IMR-90 (cell line): ENCODE data around the gene TAS2R10. TPM values are rescaled to one million over a fixed set of nuclear protein-coding genes. Genes with fewer than 3 reads are reported as not detected.

Source experiments
- ATAC-seq: fragments of 200-7000 bp; cut with Tn5 transposase; 2 replicates; pipeline ENCODE4 v1.9.1; 2020; ENCODE audit warnings: low read depth, mild to moderate bottlenecking, moderate library complexity
- BruUV-seq: library from RNA; stranded (reverse); fragments of 400-500 nt; replicated peaks from 2 replicates; lab custom pipeline; 2021; lab: Mats Ljungman, UMichigan
- CTCF ChIA-PET: fragments of 300-600 bp; formaldehyde crosslinking; extraction: SDS; loops from one replicate; lab custom pipeline; 2021; ENCODE audit warnings: antibody characterized with exemption; lab: Yijun Ruan, JAX
- POLR2A ChIA-PET: fragments of 300-600 bp; sonication (Branson Sonifier 250); formaldehyde crosslinking; loops from one replicate; lab custom pipeline; 2022; ENCODE audit warnings: antibody characterized with exemption; ENCODE audit not compliant: unreplicated experiment; lab: Charles Lee
- DNase-seq: peaks from one replicate; pipeline ENCODE4 v3.0.0; 2013
- H2AFZ ChIP-seq: replicated peaks from 2 replicates; pipeline ENCODE3; 2013; ENCODE audit warnings: low read length, mild to moderate bottlenecking; ENCODE audit not compliant: poor library complexity
- H2AK5ac ChIP-seq: 2 replicates; pipeline ENCODE4 v1.6.1; 2013; ENCODE audit warnings: low read depth, low read length, inconsistent platforms
- H2AK9ac ChIP-seq: replicated peaks from 2 replicates; pipeline ENCODE3; 2013; ENCODE audit warnings: mild to moderate bottlenecking, low read depth, low read length, moderate library complexity; ENCODE audit not compliant: poor library complexity
- H2BK120ac ChIP-seq: 2 replicates; pipeline ENCODE4 v1.6.1; 2013; ENCODE audit warnings: low read depth, low read length, inconsistent platforms
- H2BK15ac ChIP-seq: 3 replicates; pipeline ENCODE4 v1.6.1; 2013; ENCODE audit warnings: low read depth, low read length, inconsistent platforms
- H2BK20ac ChIP-seq: 2 replicates; pipeline ENCODE4 v1.6.1; 2013; ENCODE audit warnings: low read depth, mild to moderate bottlenecking, inconsistent platforms, low read length, moderate library complexity
- H2BK5ac ChIP-seq: 2 replicates; pipeline ENCODE4 v1.6.1; 2013; ENCODE audit warnings: mild to moderate bottlenecking, low read depth, low read length, inconsistent platforms; ENCODE audit not compliant: poor library complexity, severe bottlenecking
- H3K14ac ChIP-seq: replicated peaks from 2 replicates; pipeline ENCODE4 v1.6.1; 2013; ENCODE audit warnings: low read depth, low read length, inconsistent platforms
- H3K18ac ChIP-seq: 2 replicates; pipeline ENCODE4 v1.6.1; 2013; ENCODE audit warnings: low read depth, low read length, control low read depth
- H3K23ac ChIP-seq: 2 replicates; pipeline ENCODE4 v1.6.1; 2013; ENCODE audit warnings: low read depth, low read length, inconsistent platforms
- H3K27ac ChIP-seq: 2 replicates; pipeline ENCODE4 v1.5.1; 2013; ENCODE audit warnings: mild to moderate bottlenecking, control low read depth, low read length; ENCODE audit not compliant: insufficient read depth
- H3K27me3 ChIP-seq: 2 replicates; pipeline ENCODE4 v1.6.1; 2013; ENCODE audit warnings: low read length; ENCODE audit not compliant: control insufficient read depth, insufficient read depth
- H3K36me3 ChIP-seq: 2 replicates; pipeline ENCODE4 v1.6.1; 2013; ENCODE audit warnings: low read length, mixed read lengths; ENCODE audit not compliant: control insufficient read depth, insufficient read depth
- H3K4ac ChIP-seq: 2 replicates; pipeline ENCODE4 v1.6.1; 2013; ENCODE audit warnings: low read depth, low read length, inconsistent platforms
- H3K4me1 ChIP-seq: 2 replicates; pipeline ENCODE4 v1.6.1; 2013; ENCODE audit warnings: low read length, mixed read lengths; ENCODE audit not compliant: control insufficient read depth, insufficient read depth
- H3K4me2 ChIP-seq: 2 replicates; pipeline ENCODE4 v1.6.1; 2013; ENCODE audit warnings: low read depth, mild to moderate bottlenecking, control low read depth, low read length, moderate library complexity
- H3K4me3 ChIP-seq: 2 replicates; pipeline ENCODE4 v1.5.1; 2013; ENCODE audit warnings: low read depth, mild to moderate bottlenecking, control low read depth, low read length, moderate library complexity; ENCODE audit not compliant: insufficient read depth
- H3K56ac ChIP-seq: 2 replicates; pipeline ENCODE4 v1.6.1; 2013; ENCODE audit warnings: low read length, inconsistent platforms; ENCODE audit not compliant: insufficient read depth; ENCODE audit errors: extremely low read depth
- H3K79me1 ChIP-seq, 2 experiments: 2 replicates each; pipeline ENCODE4 v1.6.1; 2013; ENCODE audit warnings: low read length in 2 of 2, inconsistent platforms in 1 of 2, low read depth in 1 of 2
- H3K9ac ChIP-seq: 2 replicates; pipeline ENCODE4 v1.6.1; 2013; ENCODE audit warnings: low read depth, low read length, control low read depth
- H3K9me1 ChIP-seq: 2 replicates; pipeline ENCODE4 v1.6.1; 2013; ENCODE audit warnings: low read length, inconsistent platforms; ENCODE audit not compliant: insufficient read depth
- H3K9me3 ChIP-seq: 2 replicates; pipeline ENCODE4 v1.6.1; 2013; ENCODE audit warnings: low read length; ENCODE audit not compliant: control insufficient read depth, insufficient read depth
- H4K20me1 ChIP-seq: 2 replicates; pipeline ENCODE4 v1.6.1; 2013; ENCODE audit warnings: low read length, inconsistent platforms; ENCODE audit not compliant: insufficient read depth
- H4K5ac ChIP-seq: 2 replicates; pipeline ENCODE4 v1.6.1; 2013; ENCODE audit warnings: mild to moderate bottlenecking, low read depth, low read length, control low read depth
- H4K8ac ChIP-seq, 2 experiments: 2 replicates each; pipeline ENCODE4 v1.6.1; 2013; ENCODE audit warnings: low read depth in 2 of 2, low read length in 2 of 2, control low read depth in 1 of 2, inconsistent platforms in 1 of 2
- H4K91ac ChIP-seq: 2 replicates; pipeline ENCODE4 v1.6.1; 2013; ENCODE audit warnings: low read depth, low read length, inconsistent platforms; ENCODE audit not compliant: insufficient read depth
- MAFK ChIP-seq: IDR thresholded peaks from 2 replicates; pipeline ENCODE4 v1.6.1; 2012; ENCODE audit warnings: low read depth, low read length, improper control_type of control experiment
- RAD21 ChIP-seq: IDR thresholded peaks from 2 replicates; pipeline ENCODE4 v1.6.1; 2012; ENCODE audit warnings: low read length, improper control_type of control experiment
- RCOR1 ChIP-seq: IDR thresholded peaks from 2 replicates; pipeline ENCODE4 v1.6.1; 2012; ENCODE audit warnings: mild to moderate bottlenecking, low read length, improper control_type of control experiment; ENCODE audit not compliant: insufficient replicate concordance
- WGBS, 2 experiments: methylation state at CpG; one replicate each; pipeline versions ENCODE4 v1.1.5 to v1.1.7; 2013; ENCODE audit warnings: missing lambda C conversion rate in 2 of 2; ENCODE audit not compliant: insufficient read length in 1 of 2; ENCODE audit errors: extremely low coverage in 2 of 2; 5-methylcytosine and 5-hydroxymethylcytosine counted together
- dilution Hi-C: fragments of 300-500 bp; cut with HindIII; formaldehyde crosslinking; loops from one replicate; pipeline ENCODE4 v1.14.3; 2018; ENCODE audit warnings: low sequenced_read_pairs; ENCODE audit not compliant: unreplicated experiment
- in situ Hi-C: fragments of 300-500 bp; cut with MboI; formaldehyde crosslinking; loops from 3 replicates; pipeline ENCODE4 v1.14.3; 2019; ENCODE audit warnings: low sequenced_read_pairs, inconsistent platforms, mixed read lengths
- intact Hi-C: fragments of 100-400 bp; cut with micrococcal nuclease; formaldehyde crosslinking; loops from 2 replicates; pipeline ENCODE4 v1.10.0; 2022
- polyA plus RNA-seq, 3 experiments: library from polyadenylated mRNA; depleted of rRNA; stranded (reverse); fragments of >200 nt; gene quantifications; 2 replicates each; pipeline ENCODE4 v1.2.3, GENCODE V29; 2012; ENCODE audit warnings: low replicate concordance in 1 of 3
- total RNA-seq: library from RNA; depleted of rRNA; stranded (reverse); fragments of >200 nt; gene quantifications from 2 replicates; pipeline ENCODE4 v1.2.3, GENCODE V29; 2012

The TAS2R10 gene
- total and polyA plus RNA-seq, 2 of the 4 experiments (the other 2 are of a cell fraction): 0.07 to 0.36 TPM

GRCh38 chr12:10867381-10867780, 41.2 kb upstream of the TAS2R10 start:
- H2AFZ ChIP-seq: no peak overlapping the region
- ChIA-PET POLR2A (no interaction called here), CTCF (no interaction called here)
- H3K9ac ChIP-seq: no peak overlapping the region
- no peak overlapping the region for H2BK20ac ChIP-seq
- no peak overlapping the region for H4K5ac ChIP-seq
- no peak overlapping the region for H4K8ac ChIP-seq
- no peak overlapping the region for H2AK9ac ChIP-seq
- TF ChIP-seq MAFK: no peak
- TF ChIP-seq RCOR1: no peak
- TF ChIP-seq RAD21: no peak
- no peaks in the 10 kb centered on the region for H3K9me3 ChIP-seq
- dilution Hi-C loops: no loop called here
- H4K20me1 ChIP-seq: no peaks in the 10 kb centered on the region
- in situ Hi-C loops: no loop called here
- no peak overlapping the region for H3K4ac ChIP-seq
- H3K9me1 ChIP-seq: peaks cover 4% of the 10 kb centered on the region; the same call in 1 of the 2 replicates
- no peak overlapping the region for H4K91ac ChIP-seq
- intact Hi-C loops: no loop called here
- H3K79me1 ChIP-seq: no peaks in the 10 kb centered on the region; a peak in 1 of 4 replicates
- H3K4me1 ChIP-seq: no peaks in the 10 kb centered on the region
- H3K18ac ChIP-seq: no peak overlapping the region
- H3K36me3 ChIP-seq: no peaks in the 10 kb centered on the region
- H3K14ac ChIP-seq: no peak overlapping the region
- BruUV-seq: no TSS peak
- no CpG with 5 or more reads among the region's 2 CpGs for WGBS, 2 experiments
- H3K27me3 ChIP-seq: no peaks in the 10 kb centered on the region
- no peak overlapping the region for H2BK15ac ChIP-seq
- H3K56ac ChIP-seq: no peak overlapping the region
- H3K4me3 ChIP-seq: no peak overlapping the region
- DNase-seq: no peak
- ATAC-seq: no peak
- H3K23ac ChIP-seq: no peak overlapping the region
- H2BK5ac ChIP-seq: no peak overlapping the region
- no peak overlapping the region for H2AK5ac ChIP-seq
- no peak overlapping the region for H3K4me2 ChIP-seq
- no peak overlapping the region for H3K27ac ChIP-seq
- H2BK120ac ChIP-seq: no peak overlapping the region
